ENCODE data around the gene ARRB1.
A peak's percentile ranks its signal among the peaks of the same experiment; 100 is the strongest.

The ARRB1 gene

DNA sequence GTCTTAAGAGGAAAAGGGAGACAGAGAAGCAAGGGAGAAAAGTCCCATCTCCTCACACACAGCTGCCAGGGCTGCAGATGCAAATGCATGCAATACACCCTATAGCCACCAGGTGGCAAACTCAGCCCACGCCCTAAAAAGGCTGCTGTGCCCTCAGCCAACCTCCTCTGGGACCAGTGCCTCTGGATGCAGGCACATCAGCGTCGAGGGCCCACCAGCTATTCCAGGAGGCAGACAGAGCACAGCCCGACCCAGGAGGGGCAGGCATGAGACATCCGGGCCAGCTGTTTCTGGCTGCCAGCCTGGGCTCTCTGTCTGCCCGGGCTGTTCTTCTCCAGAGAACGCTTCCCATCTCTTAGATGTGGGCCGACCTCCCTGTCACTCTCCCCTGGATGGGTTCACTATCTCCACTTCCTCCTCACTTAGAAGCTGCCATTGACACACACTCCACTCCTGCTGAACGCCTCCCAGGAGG lies 71.2 kb downstream of the ARRB1 start:
- TF ChIP-seq, protein P1, sequence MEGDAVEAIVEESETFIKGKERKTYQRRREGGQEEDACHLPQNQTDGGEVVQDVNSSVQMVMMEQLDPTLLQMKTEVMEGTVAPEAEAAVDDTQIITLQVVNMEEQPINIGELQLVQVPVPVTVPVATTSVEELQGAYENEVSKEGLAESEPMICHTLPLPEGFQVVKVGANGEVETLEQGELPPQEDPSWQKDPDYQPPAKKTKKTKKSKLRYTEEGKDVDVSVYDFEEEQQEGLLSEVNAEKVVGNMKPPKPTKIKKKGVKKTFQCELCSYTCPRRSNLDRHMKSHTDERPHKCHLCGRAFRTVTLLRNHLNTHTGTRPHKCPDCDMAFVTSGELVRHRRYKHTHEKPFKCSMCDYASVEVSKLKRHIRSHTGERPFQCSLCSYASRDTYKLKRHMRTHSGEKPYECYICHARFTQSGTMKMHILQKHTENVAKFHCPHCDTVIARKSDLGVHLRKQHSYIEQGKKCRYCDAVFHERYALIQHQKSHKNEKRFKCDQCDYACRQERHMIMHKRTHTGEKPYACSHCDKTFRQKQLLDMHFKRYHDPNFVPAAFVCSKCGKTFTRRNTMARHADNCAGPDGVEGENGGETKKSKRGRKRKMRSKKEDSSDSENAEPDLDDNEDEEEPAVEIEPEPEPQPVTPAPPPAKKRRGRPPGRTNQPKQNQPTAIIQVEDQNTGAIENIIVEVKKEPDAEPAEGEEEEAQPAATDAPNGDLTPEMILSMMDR (IDR thresholded peaks at IDR 0.05; ENCODE audit: insufficient read depth, low read length, missing control alignments): peak; percentile 94
- DNase-seq (ENCODE audit: low read depth, low spot score): no peak
- CTCF ChIA-PET: interaction anchor here (0.8 to 16.4 kb wide), 44 partner anchors 9 to 256 kb away, joined by 3 to 534 read pairs (median 4); partner anchors contain the start of gene TPBGL
- H3K4me3 ChIP-seq (ENCODE audit: low read depth, low read length): no peak overlapping the region
- POLR2A ChIA-PET: no interaction called here

DNA sequence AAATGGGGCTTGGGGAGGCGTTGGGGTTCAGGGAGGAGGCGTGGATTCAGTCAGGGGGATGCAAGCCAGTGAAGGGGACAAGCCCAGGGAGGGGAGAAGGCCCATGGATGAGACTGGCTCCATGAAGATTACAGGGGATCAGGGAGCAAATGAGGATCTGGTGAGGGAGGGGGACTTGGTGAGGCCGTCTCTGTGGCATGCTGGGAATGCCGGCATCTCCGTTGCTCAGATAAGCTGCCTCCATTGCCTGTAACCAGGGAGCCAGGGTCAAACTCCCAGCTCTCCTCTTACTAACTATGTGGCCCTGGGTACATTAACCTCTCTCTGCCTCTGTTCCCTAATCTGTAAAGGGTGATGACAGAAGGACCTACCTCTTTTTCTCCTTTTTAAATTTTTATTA lies 72.2 kb downstream of the ARRB1 start:
- no peak for DNase-seq (ENCODE audit: low read depth, low spot score)
- POLR2A ChIA-PET: no interaction called here
- TF ChIP-seq, protein P1 (IDR thresholded peaks at IDR 0.05; ENCODE audit: insufficient read depth, low read length, missing control alignments): no peak
- H3K4me3 ChIP-seq (ENCODE audit: low read depth, low read length): no peak overlapping the region
- CTCF ChIA-PET: interaction anchor here (0.7 to 16.4 kb wide), 32 partner anchors 8 to 257 kb away, joined by 3 to 534 read pairs (median 6); partner anchors contain the start of gene TPBGL

DNA sequence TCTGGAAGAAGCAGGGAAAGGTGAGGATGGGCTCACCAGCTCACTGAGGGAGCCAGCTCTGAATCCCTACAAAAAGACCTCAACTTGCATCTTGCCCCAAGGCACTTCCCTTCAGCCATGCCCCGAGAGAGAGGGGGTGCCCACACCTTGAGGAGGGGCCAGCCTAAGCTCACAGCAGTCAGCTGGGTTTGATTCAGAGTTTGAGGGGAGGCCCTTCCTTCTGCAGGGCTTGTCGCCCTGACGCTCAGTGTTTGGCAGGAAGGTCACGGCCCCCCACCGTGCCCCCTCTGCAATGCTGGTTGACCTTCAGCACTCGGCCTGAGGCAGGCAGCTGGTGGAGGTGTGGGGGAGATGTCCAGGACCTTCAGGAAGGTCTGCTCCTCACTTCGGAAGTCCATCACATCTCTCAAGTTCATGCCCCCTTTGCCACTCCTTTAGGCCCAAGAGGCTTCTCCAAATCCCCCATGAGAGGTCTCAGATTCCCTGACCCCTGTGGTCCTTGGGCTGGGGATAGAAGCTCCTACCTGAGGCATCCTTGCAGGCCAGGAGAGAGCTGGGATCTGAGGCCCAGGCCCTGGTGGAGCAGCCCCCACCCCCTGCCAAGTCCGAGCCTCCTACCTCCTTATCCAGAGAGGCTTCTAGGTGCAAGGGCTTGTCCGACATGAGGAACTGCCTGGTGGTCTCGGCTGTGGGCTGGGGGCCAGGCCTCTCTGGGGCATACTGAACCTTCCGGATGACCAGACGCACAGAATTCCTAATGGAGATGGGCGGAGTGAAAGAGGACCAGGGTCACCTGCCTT lies 73.3 kb downstream of the ARRB1 start:
- H3K4me3 ChIP-seq (ENCODE audit: low read depth, low read length): no peak overlapping the region
- ChIA-PET CTCF (interaction anchor here (1.0 to 16.4 kb wide), 6 partner anchors 14 to 107 kb away, joined by 3 to 534 read pairs (median 9); no protein-coding TSS in a partner anchor), POLR2A (no interaction called here)
- no peak for DNase-seq (ENCODE audit: low read depth, low spot score)
- TF ChIP-seq, protein P1 (IDR thresholded peaks at IDR 0.05; ENCODE audit: insufficient read depth, low read length, missing control alignments): no peak

DNA sequence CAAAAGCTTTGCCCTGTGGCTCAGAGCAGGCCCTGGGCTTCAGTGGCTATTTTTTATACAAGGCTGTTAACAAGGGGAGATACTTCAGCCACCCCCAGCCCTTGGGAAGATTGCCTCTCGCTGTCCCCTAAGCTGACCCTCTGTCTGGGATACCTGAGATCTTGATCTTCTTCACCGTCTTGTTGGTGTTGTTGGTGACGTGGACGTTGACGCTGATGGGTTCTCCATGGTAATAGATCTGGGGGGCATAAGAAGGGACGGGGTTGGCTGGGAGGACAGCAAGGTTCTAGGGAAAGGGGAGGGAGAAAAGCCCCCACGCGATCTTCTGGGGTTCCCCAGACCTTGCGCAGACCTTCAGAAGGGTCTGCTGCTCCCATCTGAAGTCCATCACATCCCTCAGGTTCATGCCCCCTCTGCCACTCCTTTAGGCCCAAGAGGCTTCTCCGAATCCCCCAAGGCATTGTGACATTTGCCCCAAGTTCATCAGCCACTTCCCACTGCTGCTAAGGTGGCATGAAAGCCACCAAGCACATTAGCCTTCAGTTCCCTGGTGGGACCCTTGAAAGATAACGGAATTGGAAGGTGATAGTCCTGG lies 74.2 kb downstream of the ARRB1 start:
- TF ChIP-seq, protein P1 (IDR thresholded peaks at IDR 0.05; ENCODE audit: insufficient read depth, low read length, missing control alignments): no peak
- no peak overlapping the region for H3K4me3 ChIP-seq (ENCODE audit: low read depth, low read length)
- ChIA-PET CTCF (interaction anchor here (0.8 to 16.4 kb wide), 8 partner anchors 14 to 129 kb away, joined by 3 to 534 read pairs (median 4); no protein-coding TSS in a partner anchor), POLR2A (no interaction called here)
- DNase-seq (ENCODE audit: low read depth, low spot score): no peak

DNA sequence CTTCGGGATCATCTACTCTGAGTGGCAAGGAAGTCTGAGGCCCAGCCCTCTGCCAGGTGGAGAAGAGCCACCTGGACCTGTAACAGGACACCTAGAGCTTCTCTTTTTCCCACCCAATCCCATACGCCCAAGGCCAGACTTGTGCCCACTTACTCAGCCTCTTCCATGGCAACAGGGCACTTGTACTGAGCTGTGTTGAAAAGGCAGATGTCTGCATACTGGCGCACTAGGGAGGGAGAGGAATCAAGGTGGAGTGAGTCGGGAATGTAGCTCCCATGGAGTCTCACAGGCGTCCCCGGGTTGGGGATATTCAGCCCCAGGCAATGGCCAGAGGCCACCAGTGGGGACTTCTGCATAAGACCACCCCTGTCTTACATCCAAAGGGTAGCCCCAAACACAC lies 74.8 kb downstream of the ARRB1 start:
- POLR2A ChIA-PET: no interaction called here

More for the DNA sequence above, 74.8 kb downstream of the ARRB1 start:
- DNase-seq (ENCODE audit: low read depth, low spot score): no peak
- TF ChIP-seq, protein P1 (IDR thresholded peaks at IDR 0.05; ENCODE audit: insufficient read depth, low read length, missing control alignments): no peak
- no peak overlapping the region for H3K4me3 ChIP-seq (ENCODE audit: low read depth, low read length)
- CTCF ChIA-PET: interaction anchor here (0.6 to 16.4 kb wide), 10 partner anchors 8 to 255 kb away, joined by 3 to 534 read pairs (median 4); no protein-coding TSS in a partner anchor
